IMR-90 (cell line): ENCODE data around the gene DUSP7.

ENCODE experiments used
- BHLHE40 ChIP-seq: fragments of 150-350 bp; IDR thresholded peaks from 2 replicates; pipeline ENCODE4 v1.6.1; 2016; ENCODE audit warnings: mild to moderate bottlenecking, low read depth, low read length
- CEBPB ChIP-seq: IDR thresholded peaks from 2 replicates; pipeline ENCODE4 v1.6.1; 2012; ENCODE audit warnings: low read depth, low read length, improper control_type of control experiment
- CHD1 ChIP-seq: IDR thresholded peaks from 2 replicates; pipeline ENCODE4 v1.6.1; 2012; ENCODE audit warnings: low read depth, low read length, improper control_type of control experiment
- FOS ChIP-seq: fragments of 150-350 bp; IDR thresholded peaks from 2 replicates; pipeline ENCODE4 v1.6.1; 2016; ENCODE audit warnings: low read depth, low read length
- MAZ ChIP-seq: IDR thresholded peaks from 2 replicates; pipeline ENCODE4 v1.6.1; 2012; ENCODE audit warnings: low read depth, mild to moderate bottlenecking, low read length, improper control_type of control experiment, moderate library complexity, borderline replicate concordance
- POLR2A ChIP-seq: IDR thresholded peaks from 2 replicates; pipeline ENCODE4 v1.6.1; 2012; ENCODE audit warnings: mild to moderate bottlenecking, low read depth, low read length
- RAD21 ChIP-seq: IDR thresholded peaks from 2 replicates; pipeline ENCODE4 v1.6.1; 2012; ENCODE audit warnings: low read length, improper control_type of control experiment
- RFX5 ChIP-seq: IDR thresholded peaks from 2 replicates; pipeline ENCODE4 v1.8.0; 2012; ENCODE audit warnings: low read depth, mild to moderate bottlenecking, low read length, moderate library complexity
- SMC3 ChIP-seq: fragments of 150-350 bp; IDR thresholded peaks from 2 replicates; pipeline ENCODE4 v1.6.1; 2016; ENCODE audit warnings: low read depth, mild to moderate bottlenecking, antibody characterized with exemption, low read length, moderate library complexity
- TF ChIP-seq, protein P1 (sequence below): conservative IDR thresholded peaks from 2 replicates; pipeline ENCODE4 v1.5.1; 2012; ENCODE audit warnings: mild to moderate bottlenecking, low read depth, low read length, improper control_type of control experiment
- TF ChIP-seq, protein P2 (sequence below): fragments of 150-350 bp; IDR thresholded peaks from 2 replicates; pipeline ENCODE4 v1.6.1; 2017; ENCODE audit warnings: mild to moderate bottlenecking, antibody characterized with exemption, low read length, low read depth
- TF ChIP-seq, protein P3 (sequence below): fragments of 150-350 bp; IDR thresholded peaks from 2 replicates; pipeline ENCODE4 v1.6.1; 2016; ENCODE audit warnings: low read depth, mild to moderate bottlenecking, low read length, moderate library complexity, borderline replicate concordance

DNA sequence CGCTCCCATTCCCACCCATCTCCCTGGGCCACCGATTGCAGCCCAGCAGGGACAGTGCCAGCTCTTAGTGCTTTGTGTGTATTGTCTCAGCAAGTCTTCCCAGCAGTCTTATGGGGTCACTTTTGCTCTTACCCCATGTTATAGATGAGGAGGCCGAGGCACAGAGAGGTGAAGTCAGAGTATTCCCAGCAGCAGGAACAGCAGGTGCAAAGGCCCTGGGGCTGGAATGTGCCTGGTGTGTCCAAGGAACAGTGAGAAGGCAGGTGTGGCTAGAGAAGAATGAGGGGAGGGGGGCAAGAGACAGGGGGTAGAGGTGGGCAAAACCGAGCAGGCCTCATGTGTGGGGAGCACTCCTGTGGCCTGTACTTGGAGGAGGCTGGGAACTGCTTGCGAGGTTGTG, 12.8 kb upstream of the DUSP7 start:
- TF ChIP-seq CEBPB (no peak), BHLHE40 (no peak), POLR2A (no peak), FOS (no peak), CHD1 (no peak), RAD21 (no peak), SMC3 (no peak), RFX5 (no peak), MAZ (no peak)
- TF ChIP-seq, protein P1, sequence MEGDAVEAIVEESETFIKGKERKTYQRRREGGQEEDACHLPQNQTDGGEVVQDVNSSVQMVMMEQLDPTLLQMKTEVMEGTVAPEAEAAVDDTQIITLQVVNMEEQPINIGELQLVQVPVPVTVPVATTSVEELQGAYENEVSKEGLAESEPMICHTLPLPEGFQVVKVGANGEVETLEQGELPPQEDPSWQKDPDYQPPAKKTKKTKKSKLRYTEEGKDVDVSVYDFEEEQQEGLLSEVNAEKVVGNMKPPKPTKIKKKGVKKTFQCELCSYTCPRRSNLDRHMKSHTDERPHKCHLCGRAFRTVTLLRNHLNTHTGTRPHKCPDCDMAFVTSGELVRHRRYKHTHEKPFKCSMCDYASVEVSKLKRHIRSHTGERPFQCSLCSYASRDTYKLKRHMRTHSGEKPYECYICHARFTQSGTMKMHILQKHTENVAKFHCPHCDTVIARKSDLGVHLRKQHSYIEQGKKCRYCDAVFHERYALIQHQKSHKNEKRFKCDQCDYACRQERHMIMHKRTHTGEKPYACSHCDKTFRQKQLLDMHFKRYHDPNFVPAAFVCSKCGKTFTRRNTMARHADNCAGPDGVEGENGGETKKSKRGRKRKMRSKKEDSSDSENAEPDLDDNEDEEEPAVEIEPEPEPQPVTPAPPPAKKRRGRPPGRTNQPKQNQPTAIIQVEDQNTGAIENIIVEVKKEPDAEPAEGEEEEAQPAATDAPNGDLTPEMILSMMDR, result no peak
- TF ChIP-seq, protein P2, sequence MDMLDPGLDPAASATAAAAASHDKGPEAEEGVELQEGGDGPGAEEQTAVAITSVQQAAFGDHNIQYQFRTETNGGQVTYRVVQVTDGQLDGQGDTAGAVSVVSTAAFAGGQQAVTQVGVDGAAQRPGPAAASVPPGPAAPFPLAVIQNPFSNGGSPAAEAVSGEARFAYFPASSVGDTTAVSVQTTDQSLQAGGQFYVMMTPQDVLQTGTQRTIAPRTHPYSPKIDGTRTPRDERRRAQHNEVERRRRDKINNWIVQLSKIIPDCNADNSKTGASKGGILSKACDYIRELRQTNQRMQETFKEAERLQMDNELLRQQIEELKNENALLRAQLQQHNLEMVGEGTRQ, result no peak
- TF ChIP-seq, protein P3, sequence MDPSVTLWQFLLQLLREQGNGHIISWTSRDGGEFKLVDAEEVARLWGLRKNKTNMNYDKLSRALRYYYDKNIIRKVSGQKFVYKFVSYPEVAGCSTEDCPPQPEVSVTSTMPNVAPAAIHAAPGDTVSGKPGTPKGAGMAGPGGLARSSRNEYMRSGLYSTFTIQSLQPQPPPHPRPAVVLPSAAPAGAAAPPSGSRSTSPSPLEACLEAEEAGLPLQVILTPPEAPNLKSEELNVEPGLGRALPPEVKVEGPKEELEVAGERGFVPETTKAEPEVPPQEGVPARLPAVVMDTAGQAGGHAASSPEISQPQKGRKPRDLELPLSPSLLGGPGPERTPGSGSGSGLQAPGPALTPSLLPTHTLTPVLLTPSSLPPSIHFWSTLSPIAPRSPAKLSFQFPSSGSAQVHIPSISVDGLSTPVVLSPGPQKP, result no peak
